GM18858 (cell line): ENCODE measurements around the gene BAIAP2L1.
"Not testable (repeated sequence)": the region's sequence is repeated elsewhere in the genome, so short reads cannot be mapped to it uniquely, and the experiment has no call there.

Experiments used
- ATAC-seq: cut with Tn5 transposase; IDR thresholded peaks from one replicate; pipeline ENCODE4 v1.9.1; 2021; ENCODE audit not compliant: unreplicated experiment

Gene BAIAP2L1

DNA sequence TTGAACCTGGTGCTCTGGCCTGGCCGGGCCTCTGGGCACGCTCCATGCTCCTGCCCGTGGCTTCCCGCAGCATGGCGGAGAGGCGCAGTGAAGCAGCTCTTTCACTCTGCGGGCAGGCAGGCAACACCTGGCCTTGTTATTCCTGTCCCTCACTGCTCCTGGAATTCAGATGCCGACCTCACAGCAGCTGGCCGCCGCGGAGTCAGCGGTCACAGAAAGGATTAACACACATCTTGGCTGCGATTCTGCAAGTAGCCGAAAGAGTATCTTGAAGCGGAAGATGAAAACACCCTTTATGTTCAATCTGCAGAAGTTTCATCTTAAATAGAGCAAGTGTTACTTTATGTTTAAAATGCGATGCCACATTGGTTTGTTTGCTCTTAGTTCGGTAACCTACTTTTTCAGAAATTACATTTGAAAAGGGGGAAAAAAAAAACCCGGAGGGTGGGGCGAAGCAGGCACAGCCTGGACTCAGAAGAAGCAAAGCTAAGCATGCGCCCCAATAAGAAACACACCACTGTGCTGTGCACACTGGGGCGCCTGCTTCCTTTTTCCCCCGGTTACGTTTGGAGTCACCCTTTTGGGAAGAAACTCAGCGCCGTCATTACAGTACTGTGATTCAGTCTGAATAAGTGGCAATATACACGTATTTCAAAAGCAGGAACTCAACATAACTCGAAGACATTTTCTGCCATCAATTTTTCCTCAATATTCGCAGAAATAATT is 77.1 kb downstream of the BAIAP2L1 start:
- ATAC-seq, result no peak

DNA sequence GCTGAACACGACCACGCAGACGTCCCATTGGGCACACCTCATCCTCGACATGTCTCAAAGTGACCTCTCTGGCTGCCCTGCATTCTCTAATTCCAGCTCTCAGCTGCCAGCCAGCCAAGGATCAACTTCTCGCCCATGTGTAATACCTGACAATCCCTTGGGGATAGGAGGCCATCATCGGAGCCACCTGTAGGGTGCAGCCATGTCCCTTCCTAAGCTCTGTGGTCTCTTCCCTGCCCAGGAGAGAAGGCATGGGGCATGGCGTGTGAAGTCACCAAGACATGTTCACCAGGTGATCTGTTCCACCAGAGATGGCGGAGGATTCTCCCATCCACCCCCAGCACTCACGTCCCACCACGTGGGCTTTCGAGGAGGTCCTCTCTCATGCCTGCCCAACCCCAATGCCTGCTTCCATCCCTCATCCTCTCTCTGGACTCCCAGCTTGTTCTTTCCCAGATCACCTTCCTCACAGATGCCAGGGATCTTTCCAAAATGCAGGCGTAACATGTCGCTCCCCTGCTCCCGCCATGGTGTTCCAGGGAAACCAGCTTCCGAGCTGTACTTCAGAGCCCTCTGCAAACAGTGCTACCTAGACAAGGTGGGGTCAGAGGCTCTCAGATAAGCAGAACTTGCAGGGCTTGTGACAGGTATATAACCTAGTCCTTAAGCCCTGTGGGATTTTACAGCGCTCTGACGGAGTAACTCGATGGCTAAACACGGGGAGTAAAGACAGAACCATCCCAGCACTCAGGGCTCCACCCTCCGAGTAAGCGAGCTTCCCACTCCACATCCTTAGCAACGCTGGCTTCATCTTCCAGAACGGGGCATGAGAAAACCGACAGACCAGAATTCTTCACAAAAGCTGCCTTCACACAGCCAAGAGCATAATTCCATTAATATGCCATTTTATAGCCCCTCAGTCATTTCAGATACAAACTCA is 78.3 kb downstream of the BAIAP2L1 start:
- ATAC-seq, result no peak

DNA sequence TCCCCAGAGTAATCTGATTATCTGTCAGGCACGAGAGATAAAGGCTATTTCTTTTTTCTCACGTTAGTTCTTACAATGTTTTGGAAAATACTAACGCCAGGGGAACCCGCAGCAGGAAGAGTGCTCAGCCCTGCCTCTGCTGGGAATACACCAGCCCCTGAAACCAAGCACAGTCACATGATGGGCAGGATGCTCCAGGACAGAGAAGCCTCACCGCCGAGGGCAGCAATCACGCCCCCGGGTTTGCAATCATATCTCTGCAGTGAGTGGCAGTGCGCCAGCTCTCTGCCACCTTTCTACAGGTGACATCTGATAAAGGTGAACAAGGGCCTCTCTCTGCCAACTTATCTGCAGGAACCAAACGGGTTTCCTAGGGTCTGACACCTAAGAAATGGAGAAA is 79.6 kb downstream of the BAIAP2L1 start:
- no peak for ATAC-seq

DNA sequence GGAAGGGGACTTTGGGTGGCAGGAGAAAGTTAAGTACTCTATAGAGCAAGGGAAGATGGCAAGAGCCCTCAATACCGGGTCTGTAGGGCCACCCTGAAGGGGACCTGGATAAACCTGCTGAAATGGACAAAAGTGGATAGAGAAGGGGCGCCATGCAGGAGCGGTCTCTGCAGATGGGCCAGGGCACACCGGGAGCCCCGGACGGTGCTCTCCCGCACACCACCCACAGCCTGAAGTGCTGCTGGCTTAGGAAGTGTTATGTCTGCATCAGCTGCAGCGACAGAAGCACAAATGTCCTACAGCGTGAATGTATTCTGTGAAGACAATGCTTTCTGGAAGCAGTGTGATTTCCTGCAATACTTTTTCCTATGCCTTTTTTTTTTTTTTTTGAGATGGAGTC is 81.7 kb downstream of the BAIAP2L1 start:
- ATAC-seq, result no peak

DNA sequence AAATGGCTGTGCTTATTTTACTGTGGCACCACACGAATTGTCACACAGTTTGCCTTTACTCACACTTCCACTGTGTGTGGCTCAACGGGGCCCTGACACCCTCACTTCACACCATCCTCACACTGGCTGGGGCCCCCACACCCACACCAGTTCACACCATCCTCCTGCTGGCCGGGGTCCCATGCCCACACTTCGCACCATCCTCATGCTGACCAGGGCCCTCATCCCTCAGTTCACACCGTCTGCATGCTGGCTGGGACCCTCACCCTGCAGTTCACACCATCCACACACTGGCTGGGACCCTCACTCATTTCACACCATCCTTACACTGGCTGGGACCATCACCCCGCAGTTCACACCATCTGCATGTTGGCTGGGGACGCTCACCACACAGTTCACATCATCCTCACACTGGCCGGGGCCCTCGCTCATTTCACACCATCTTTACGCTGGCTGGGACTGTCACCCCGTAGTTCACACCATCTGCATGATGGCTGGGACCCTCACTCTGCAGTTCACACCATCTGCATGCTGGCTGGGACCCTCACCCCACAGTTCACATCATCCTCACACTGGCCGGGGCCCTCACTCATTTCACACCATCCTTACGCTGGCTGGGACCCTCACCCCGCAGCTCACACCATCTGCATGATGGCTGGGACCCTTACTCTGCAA is 83.4 kb downstream of the BAIAP2L1 start:
- no peak for ATAC-seq

DNA sequence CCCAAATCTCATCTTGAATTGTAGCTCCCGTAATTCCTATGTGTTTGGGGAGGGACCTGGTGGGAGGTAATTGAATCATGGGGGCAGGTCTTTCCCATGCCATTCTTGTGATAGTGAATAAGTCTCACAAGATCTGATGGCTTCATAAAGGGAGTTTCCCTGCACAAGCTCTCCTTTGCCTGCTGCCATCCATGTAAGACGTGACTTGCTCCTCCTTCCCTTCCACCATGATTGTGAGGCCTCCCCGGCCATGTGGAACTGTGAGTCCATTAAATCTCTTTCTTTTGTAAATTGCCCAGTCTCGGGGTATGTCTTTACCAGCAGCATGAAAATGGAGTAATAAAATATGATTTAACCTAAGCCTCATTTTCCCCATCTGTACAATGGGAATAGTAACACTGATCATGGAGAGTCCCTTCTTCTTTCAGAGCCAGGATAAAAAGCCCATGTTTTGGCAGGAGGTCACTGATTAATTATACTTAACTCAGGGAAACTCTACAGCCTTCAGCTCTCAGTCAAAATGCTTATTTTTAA is 84.8 kb downstream of the BAIAP2L1 start:
- not testable (repeated sequence) for ATAC-seq

DNA sequence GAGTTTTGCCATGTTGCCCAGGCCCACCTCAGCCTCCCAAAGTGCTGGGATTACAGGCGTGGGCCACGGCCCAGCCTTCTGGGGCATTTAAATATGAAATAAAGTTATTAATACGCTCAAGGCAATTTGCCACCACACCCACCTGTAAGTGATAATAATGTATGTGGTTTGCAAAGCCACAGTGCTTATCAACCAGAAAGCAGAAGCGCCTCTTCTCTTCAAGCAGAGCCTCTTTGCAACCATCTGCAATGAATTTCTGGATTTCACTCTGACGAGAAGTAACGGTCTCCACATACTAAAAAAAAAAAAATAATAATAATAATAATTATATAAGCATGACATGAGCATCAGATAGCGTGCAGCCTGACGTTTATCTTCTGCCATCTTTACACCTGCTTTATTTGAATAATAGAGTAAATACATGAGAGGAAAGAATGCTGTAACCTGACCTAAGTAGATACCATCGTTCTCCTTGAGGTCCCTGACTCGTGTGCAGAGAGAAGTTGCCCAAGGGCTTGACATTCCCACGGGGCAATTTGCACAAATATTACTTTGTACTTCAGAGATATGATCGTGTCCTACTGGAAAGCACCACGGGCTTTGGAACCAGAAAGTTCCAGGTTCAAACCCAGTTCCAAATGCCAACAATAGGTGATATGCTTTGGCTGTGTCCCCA is 85.4 kb downstream of the BAIAP2L1 start:
- peak; percentile 82 for ATAC-seq

DNA sequence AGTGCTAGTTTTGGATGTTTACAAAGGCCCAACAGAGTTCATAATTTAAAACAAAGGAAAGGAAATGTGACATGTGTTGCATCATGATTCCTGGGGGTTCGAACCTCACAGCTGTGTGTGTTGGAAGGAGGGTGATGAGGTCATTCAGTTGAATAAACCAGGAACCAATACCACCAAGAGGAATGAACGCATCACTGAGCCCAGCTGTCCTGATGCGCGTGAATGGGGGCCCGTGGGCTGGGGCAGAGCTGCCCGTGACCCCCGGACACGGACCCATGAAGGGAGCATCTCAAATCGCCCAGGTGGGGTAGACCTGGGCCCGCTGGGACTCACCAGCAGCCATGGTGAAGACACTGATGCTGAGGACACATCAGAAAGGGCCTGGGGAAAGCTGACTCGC is 86.4 kb downstream of the BAIAP2L1 start:
- no peak for ATAC-seq

DNA sequence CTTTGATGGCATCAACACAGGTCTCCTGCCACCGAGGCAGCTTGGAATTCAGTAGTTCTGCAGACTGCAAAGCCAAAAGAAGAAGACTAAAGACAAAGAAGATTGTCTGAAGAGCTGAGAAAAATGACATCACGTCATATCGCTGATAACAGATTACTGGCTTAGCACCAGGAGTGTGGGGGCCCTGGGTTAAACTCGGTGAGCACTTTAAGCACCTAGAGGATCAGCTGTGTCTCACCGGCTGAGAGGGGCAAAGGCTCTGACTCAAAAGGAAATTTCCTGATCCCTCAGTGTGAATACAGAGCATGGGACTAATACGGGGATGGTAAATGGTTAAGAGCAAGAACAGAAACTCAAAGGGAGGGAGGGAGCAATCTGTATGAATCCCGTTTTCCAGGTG is 88.7 kb downstream of the BAIAP2L1 start:
- no peak for ATAC-seq

DNA sequence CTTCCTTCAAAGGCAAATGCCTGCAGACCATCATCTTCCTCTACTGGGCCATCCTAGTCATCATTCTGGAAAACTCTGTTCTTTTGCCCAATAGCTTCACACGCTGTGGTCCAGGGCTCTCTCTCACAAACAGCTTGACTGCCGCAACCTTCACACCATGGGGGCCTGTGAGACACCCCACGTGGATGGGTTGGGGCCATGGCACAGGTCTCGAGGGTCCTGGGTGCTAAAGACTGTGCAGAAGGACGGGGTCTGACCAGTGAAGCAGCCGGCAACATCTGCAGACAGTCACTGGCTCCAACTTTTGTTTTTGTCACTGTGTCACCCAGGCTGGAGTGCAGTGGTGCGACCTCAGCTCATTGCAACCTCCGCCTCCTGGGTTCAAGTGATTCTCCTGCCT is 91.3 kb downstream of the BAIAP2L1 start:
- no peak for ATAC-seq

DNA sequence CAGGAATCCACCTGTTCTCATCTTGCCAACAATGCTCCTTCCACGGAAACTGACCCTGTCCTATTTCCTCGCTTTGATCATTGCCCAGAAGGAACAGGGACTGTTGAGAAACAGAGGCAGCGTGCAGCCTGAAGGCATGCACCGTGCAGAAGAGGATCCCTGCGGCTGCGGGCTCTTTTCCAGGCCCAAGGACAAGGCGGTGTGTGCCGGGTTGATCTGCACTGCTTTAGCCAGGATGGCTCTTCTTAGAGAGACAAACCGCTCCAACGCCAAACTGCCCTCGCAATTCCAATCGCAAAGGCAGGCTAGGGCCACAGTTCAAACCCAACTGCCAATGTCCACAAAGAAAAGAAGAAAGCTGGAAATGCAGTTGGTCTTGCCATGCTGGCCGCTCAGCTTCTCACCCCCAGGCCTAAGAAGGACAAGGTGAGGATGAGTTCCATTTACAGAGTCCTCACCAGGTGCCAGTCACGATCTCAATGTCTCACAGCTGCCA is 92.9 kb downstream of the BAIAP2L1 start:
- ATAC-seq, result no peak

DNA sequence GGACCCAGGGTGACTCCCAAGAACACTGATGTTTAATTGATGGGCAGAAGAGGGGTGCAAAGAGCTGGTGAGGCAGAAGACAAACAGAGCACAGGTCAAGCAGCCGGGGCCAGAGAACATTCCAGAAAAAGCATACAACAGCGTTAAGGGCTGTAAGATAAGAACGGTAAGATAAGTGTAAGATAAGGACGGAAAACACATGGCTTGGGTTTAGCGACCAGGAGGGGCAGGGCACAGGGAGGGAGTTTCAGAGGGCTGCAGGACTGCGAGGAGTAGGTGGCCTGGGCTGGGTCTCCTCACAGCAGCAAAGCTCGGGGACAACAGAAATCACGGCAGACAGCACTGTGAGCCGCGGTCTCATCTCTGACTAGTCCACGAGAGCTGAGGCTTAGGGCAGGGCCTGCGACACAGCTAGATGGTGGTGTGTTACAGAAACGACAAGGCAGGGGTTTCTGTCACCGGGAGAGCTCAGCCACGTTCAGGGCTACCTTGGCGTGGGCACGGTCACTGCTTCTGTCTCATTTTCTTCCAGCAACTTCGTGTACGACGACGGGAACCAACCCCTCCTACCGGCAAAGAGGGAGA is 94.8 kb downstream of the BAIAP2L1 start:
- no peak for ATAC-seq

DNA sequence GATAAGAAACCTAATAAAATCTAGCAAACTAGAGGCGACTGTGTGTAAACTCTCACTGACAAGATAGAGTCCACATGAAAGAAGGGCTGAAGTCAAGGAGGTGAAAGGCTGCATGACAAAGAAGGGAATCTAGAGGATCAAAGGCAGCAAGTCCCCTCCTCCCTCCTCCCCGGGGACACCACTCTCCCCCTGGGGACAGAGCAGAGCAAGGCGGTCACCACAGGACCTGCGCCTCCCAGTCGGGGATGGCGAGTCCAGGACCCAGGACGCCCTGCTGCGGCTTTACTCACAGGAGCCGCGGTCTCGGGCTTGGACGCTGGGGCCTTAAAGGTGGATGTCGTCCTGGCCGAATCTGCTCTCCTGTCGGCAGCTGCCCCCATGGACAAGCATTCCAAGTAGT is 97.0 kb downstream of the BAIAP2L1 start:
- no peak for ATAC-seq

DNA sequence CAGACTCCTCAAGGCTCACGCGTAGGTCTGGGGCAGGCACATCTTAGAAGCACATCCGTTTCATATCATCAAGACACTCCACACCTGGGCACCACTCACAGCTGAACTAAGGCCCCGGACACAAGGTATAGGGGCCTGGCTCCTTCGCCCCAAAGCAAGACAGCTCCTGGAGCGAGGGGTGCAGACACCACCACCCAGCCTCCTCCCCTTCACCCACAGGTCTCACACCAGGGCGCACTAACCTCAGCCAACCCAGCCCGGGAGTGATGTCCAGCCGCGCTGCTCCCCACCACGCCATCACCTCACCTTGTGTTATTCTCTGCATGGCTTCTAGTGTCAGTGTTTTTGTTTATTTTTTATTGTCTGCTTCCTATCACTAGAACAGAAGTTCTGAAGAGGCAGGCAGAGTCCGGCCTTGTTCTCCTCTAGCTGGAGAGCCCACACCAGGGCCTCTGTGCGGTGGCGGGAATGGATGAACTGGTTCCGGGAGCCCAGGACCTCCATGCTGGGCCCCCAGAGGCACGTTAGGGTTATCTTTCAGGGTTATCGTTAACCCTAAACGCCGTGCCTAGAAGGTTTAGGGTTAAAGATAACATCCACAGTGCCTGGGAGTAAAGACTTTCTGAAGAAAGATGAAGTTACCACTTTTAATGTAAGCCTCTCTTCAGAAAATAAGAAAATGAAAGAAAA is 97.6 kb downstream of the BAIAP2L1 start:
- no peak for ATAC-seq

DNA sequence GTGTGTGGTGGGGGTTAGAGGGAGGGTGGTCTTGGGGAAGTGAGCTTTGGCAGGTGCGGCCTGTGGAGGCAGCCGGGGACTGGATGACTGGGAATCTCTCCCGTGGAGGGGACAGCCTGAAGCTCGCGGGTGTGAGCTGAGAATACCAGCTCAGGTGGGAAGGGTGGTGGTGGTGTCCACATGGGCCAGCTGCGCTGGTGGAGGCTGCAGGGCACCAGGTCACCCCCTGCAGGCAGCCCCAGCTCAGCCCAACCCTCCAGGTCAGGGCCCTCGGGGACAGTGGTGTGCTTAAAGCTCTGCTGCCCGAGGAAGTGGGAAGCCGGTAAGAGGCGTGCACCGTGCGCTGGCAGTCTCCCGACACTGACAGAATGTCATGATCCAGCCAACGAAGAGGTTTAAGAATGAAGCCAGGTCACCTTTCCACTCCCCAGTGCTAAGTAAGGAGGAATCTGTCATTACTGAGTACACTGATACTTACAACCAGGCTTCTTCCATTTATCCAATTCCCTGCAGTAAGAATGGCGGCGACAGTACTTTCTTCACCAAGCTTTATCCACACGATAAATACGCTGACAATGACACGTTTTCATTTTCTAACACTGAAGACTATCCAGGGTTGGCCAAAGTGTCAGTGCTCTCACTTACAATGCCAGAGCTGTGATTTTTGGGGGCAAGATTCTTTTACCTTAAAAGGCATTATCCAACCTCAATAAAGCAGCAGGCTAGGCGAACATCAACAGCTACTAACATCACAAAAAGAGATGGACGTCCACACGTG is 99.0 kb downstream of the BAIAP2L1 start:
- ATAC-seq, result no peak

DNA sequence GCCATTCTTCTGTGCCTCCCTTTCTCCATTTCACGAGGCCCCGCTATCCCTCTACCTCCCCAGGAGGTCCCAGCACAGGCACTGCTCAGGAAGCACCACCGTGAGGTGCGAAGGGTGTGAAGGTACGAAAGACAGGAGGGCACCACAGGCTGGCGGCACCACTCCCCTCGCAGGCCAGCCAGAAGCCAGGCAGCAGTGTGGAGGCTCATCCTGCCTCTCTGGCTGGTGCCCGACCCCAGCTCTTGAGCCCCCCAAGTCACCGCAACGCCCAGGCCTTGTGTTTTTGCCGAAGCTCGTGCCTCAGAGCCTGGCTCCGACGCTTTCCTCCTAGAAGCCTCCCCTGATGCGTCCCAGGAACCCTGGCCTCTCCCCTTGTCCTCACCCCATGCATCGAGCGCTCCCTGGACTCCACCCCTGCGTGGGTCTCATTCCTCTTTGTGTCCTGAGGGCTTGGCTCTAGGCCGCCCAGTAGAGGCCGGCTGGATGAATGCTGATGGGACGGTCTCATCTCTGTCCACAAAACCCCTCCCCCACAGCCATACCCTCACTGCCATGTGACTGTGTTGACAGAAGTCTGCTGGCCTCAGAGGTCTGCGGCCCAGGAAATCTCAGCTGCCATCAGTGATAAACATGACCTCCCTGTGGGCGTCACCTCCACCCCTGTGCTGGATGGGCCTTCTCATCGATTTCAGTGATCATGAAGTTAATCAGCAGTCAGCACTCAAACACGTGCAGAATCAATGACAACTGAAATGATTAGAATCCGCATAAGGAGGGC is 100.1 kb downstream of the BAIAP2L1 start:
- ATAC-seq, result no peak

DNA sequence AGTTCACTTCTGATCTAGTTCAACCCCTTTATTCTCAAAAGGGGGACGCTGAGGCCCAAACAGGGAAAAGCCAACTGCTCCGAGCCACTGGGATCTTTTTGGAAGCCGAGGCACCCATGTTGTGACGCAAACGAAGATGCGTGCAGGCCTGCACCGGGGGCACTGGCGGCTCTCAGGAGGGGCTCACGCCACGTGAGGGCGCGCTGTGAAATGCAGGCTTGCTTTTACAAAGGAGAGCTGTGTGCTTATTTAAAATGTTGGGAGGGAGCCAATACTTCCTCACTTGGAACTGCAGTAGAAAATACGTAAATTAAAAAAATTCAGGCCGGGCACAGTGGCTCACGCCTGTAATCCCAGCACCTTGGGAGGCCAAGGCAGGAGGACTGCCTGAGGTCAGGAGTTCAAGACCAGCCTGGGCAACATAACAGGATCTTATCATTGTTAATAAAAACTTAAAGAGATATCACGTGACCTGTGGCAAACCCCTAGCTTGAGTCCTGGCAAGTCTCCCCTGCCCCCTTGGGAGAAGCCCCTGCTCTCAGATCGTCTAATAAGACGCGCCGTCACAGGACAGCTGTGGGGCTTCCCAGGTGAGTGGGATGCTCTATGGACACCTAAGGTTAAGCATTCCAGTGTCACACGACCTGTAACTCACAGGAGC is 103.1 kb downstream of the BAIAP2L1 start:
- ATAC-seq, result no peak

DNA sequence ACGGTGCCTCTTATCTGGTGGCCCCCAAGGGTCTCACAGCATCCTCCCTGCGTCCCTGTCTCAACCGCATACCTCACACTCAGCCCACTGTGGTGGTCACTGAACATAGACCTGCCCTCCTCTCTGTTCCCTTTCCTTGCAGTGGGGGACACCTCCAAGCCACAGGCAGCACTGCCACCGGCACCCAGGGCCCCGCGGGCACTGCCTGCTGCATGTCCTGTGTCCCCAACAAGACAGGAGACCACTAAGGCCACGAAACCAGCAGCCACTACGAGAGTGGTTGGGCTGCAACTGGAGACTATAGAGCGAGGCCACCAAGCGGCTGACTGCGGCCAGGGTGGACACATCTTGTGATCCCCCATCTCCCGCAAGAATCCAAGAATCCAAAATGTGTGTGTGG is 104.1 kb downstream of the BAIAP2L1 start:
- no peak for ATAC-seq
